Liver (tissue), 2 donors: ENCODE results near the gene MOB1B.

Experiments used
- YY1 ChIP-seq: IDR thresholded peaks from 2 replicates; pipeline ENCODE4 v1.6.1; 2016; ENCODE audit warnings: antibody characterized with exemption, mild to moderate bottlenecking
- TF ChIP-seq, protein P1 (sequence below): IDR thresholded peaks from 2 replicates; pipeline ENCODE4 v1.6.1; 2016; ENCODE audit warnings: antibody characterized with exemption
- donor health status: healthy.

DNA sequence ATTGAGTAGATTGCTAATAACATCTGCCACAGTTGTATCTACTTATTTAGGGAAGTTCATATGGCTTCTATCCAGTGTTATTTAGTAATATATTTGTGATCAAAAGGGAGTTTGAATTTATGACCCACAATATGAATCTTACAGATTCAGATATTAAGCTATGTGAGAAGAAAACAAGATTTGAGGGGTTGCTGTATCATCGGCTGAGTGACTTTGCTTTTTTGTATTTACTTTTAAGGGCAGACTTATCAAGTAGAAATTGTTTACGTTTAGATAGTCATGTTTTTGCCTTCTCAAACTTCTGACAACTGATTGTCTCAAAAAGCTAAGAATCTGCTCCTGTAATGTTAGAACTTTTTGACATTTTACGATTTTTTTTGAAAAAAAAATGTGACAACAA is 74.1 kb downstream of the MOB1B start:
- TF ChIP-seq, protein P1, sequence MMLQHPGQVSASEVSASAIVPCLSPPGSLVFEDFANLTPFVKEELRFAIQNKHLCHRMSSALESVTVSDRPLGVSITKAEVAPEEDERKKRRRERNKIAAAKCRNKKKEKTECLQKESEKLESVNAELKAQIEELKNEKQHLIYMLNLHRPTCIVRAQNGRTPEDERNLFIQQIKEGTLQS, result no peak
- no peak for TF ChIP-seq YY1
